Measurements from ENCODE around the gene ZNRD2. TPM values are rescaled to one million over a fixed set of nuclear protein-coding genes. Genes with fewer than 3 reads are reported as not detected.
A peak's percentile ranks its signal among the peaks of the same experiment; 100 is the strongest.

ZNRD2 gene
- polyA plus RNA-seq, 3 donors, result 48.5 to 65.1 (median 56.2) TPM

GRCh38 chr11:65579291-65579690, 9.0 kb downstream of the ZNRD2 start:
- peaks cover 0 to 2% (median 0%) of the 10 kb centered on the region in 3 donors for H3K27me3 Mint-ChIP-seq (ENCODE audit: low read depth in 3 of 3)
- H3K9me3 Mint-ChIP-seq, result peaks cover 0 to 2% (median 0%) of the 10 kb centered on the region in 7 donors
- Histone ChIP-seq H3K9me3 (replicated peaks in 1 of 2; ENCODE audit: control insufficient read depth in 1 of 2, insufficient read depth in 1 of 2, low read length in 2 of 2) (no peaks in the 10 kb centered on the region), H3K79me2 (ENCODE audit: insufficient read depth, low read length) (peaks cover 96% of the 10 kb centered on the region), H3K9ac (ENCODE audit: insufficient read depth, low read length, poor library complexity, severe bottlenecking) (peak overlapping the region; percentile 80), H2AFZ (ENCODE audit: insufficient read depth, low read depth, low read length, poor library complexity, severe bottlenecking) (no peak overlapping the region), H3K27ac (ENCODE audit: low read depth in 1 of 2, low read length in 2 of 2) (peak overlapping the region; percentile 82 to 93), H3K4me2 (replicated peaks; ENCODE audit: extremely low read depth, low read length, poor library complexity, severe bottlenecking) (peak overlapping the region; percentile 97), H3K27me3 (ENCODE audit: control insufficient read depth in 2 of 2, insufficient read depth in 2 of 2, low read length in 2 of 2) (no peaks in the 10 kb centered on the region), H3K4me3 (replicated peaks in 1 of 3; ENCODE audit: low read depth in 2 of 3, low read length in 3 of 3) (peak overlapping the region in 1 of 3 experiments; percentile 100), H3K4me1 (ENCODE audit: control insufficient read depth in 1 of 2, insufficient read depth in 2 of 2, low read length in 2 of 2) (peaks cover 36 to 65% of the 10 kb centered on the region in 2 donors), H3K36me3 (replicated peaks in 1 of 2; ENCODE audit: control insufficient read depth in 1 of 2, insufficient read depth in 2 of 2, low read length in 2 of 2) (peaks cover 62 to 63% of the 10 kb centered on the region in 2 donors), H4K20me1 (ENCODE audit: insufficient read depth, low read length) (peaks cover 89% of the 10 kb centered on the region)
- intact Hi-C loops (cut with micrococcal nuclease), result loop anchor here (5.0 to 10.0 kb wide), 2 partner anchors 33 to 554 kb away; partner anchors contain the start of genes MAP3K11 (in 1 of the 2) and SNX15 (in 1 of the 2)
- H3K4me3 Mint-ChIP-seq, result peak overlapping the region in 1 of 2 donors; percentile 39
- peaks cover 55 to 66% of the 10 kb centered on the region in 2 donors for H3K36me3 Mint-ChIP-seq
- 43% methylated on average over 3 of the region's 4 CpGs for WGBS (ENCODE audit: insufficient coverage)
- peak in 2 of 3 donors; percentile 48 to 53 for DNase-seq
- TF ChIP-seq CTCF (IDR thresholded peaks at IDR 0.05), result no peak
- peak overlapping the region in 5 of 7 donors; percentile 93 to 96 (median 94) for H3K27ac Mint-ChIP-seq
- peaks cover 52% of the 10 kb centered on the region for H3K4me1 Mint-ChIP-seq

- H3K9me3 Mint-ChIP-seq, result peaks cover 0 to 2% (median 0%) of the 10 kb centered on the region in 7 donors
- no peak for TF ChIP-seq CTCF (IDR thresholded peaks at IDR 0.05)
- Histone ChIP-seq H3K9ac (ENCODE audit: insufficient read depth, low read length, poor library complexity, severe bottlenecking) (no peak overlapping the region), H3K4me2 (replicated peaks; ENCODE audit: extremely low read depth, low read length, poor library complexity, severe bottlenecking) (no peak overlapping the region), H3K27ac (ENCODE audit: low read depth in 1 of 2, low read length in 2 of 2) (peak overlapping the region in 1 of 2 donors; percentile 42), H4K20me1 (ENCODE audit: insufficient read depth, low read length) (peaks cover 91% of the 10 kb centered on the region), H3K9me3 (replicated peaks in 1 of 2; ENCODE audit: control insufficient read depth in 1 of 2, insufficient read depth in 1 of 2, low read length in 2 of 2) (no peaks in the 10 kb centered on the region), H3K36me3 (replicated peaks in 1 of 2; ENCODE audit: control insufficient read depth in 1 of 2, insufficient read depth in 2 of 2, low read length in 2 of 2) (peaks cover 67 to 68% of the 10 kb centered on the region in 2 donors), H3K4me3 (replicated peaks in 1 of 3; ENCODE audit: low read depth in 2 of 3, low read length in 3 of 3) (no peak overlapping the region), H3K79me2 (ENCODE audit: insufficient read depth, low read length) (peaks cover 97% of the 10 kb centered on the region), H3K27me3 (ENCODE audit: control insufficient read depth in 2 of 2, insufficient read depth in 2 of 2, low read length in 2 of 2) (no peaks in the 10 kb centered on the region), H2AFZ (ENCODE audit: insufficient read depth, low read depth, low read length, poor library complexity, severe bottlenecking) (no peak overlapping the region), H3K4me1 (ENCODE audit: control insufficient read depth in 1 of 2, insufficient read depth in 2 of 2, low read length in 2 of 2) (peaks cover 32 to 60% of the 10 kb centered on the region in 2 donors)
- H3K27ac Mint-ChIP-seq, result peak overlapping the region in 5 of 7 donors; percentile 42 to 93 (median 76)
- DNase-seq, result no peak
- WGBS (ENCODE audit: insufficient coverage), result over 99% methylated on average over 15 of the region's 19 CpGs
- peaks cover 0 to 2% (median 0%) of the 10 kb centered on the region in 3 donors for H3K27me3 Mint-ChIP-seq (ENCODE audit: low read depth in 3 of 3)
- intact Hi-C loops (cut with micrococcal nuclease), result no loop called here
- peaks cover 49% of the 10 kb centered on the region for H3K4me1 Mint-ChIP-seq
- H3K4me3 Mint-ChIP-seq, result no peak overlapping the region
- peaks cover 58 to 69% of the 10 kb centered on the region in 2 donors for H3K36me3 Mint-ChIP-seq
Measured at GRCh38 chr11:65580031-65580692, 9.9 kb downstream of the ZNRD2 start.
